ENCODE results near the gene SUCLG2.

Gene SUCLG2

DNA sequence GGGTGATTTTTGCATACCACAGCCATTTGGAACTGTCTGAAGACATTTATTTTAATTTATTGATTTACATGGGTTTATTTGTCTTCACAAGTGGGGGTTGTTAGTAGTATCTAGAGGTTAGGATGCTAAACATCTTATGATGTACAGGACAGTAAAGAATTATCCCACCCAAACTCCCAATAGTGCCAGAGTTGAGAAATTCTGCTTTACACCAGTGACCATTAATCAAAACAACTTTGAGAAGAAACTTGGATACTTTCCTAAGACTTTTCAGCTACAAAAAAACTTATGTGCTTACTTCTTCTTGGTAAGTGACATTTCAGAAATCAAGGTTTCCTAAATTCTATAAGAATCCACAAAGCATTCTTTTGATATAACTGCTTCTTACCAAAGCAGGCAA, 156.7 kb downstream of the SUCLG2 start:
- DNase-seq: no peak

DNA sequence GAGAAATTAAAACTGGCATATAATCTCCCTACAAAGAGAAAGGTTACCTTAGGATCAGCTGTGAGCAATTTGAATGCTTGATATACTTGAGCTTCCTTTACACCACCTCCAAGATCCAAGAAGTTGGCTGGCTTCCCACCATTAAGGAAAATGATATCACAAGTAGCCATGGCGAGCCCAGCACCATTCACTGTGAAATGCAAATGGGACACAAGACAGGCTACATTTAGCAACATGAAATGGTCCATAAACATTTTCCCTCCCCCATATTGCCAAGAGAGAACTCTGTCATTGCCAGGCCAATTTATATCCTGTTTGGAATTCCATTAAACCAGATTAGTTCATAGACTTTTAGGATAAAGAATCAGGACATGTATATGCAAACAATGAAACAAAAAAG, 158.7 kb downstream of the SUCLG2 start:
- DNase-seq: no peak

DNA sequence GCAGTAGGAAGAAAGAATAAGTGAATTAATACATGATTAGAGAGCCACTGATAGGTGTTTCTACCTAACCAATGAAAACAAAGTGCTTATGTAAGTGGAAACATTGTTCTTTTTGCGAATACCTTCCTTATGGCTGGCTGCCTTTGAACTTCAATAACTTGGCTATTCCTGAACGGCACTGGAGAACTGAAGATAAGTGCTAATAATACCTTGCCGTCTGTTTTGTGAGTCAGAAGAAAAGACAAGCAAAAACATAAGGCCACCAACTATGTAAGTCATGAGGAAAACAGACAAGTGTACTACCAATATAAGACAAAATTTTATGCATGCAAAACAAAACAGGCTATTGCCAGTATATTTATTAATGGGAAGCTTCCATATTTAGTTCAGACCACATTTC, 160.6 kb downstream of the SUCLG2 start:
- DNase-seq: no peak

DNA sequence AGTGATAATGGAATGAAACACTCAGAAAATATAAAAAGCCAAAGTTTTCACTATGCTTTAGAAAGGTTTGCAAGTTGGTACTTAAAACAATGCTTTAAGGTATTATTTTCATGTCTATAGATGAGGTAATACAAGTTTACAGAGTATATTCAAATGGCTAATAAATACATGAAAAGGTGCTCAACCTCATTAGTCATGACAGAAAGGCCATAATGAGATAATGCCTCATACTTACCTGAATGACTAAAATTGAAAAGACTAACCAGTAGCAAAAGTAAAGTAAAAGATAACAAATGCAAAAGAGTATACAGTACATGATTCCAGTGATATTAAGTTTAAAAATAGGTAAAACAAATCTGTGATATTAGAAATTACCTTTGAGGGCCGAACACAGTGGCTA, 163.8 kb downstream of the SUCLG2 start:
- no peak for DNase-seq

DNA sequence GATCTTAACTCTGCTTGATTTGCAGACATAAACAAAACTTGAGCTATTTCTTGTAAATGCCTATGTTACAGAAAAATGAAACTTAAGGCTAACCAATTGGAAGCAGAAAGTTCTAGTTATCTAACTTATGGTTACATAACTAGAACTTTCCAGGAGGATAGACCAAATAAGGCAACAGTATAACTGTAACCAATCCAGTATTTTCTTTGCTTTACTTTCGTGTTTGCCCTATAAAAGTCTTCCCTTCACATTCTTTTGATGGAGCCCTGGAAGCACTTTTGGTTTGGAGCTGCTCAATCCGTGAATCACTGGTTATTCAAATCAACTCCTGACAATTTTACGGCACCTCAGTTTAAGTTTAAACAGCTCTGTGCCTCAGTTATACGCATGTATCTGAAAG, 164.6 kb downstream of the SUCLG2 start:
- DNase-seq: no peak

DNA sequence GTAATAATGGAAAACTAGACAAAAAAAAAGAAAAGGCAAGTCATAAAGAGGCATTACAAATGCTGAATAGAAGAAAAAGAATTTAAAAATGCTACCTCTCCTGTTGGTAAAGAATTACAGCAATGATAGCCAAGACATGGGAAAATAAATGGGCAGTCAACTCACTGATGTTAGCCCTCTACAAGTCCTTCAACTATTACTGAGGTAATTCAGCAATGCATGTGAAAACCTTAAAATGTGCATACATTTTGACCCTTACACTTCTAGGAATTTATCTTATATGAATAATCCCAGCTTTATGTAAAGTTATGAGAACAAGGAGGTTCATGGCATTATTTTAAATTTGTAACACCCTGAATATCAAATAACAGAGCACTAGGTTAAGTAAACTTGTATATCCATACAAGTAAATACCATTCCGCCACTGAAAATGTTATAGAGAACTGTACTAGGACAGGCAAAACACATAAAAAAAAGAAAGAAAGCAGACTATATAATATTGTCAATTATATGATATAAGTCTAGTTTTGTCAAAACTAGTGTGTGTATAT, 166.8 kb downstream of the SUCLG2 start:
- no peak for DNase-seq

DNA sequence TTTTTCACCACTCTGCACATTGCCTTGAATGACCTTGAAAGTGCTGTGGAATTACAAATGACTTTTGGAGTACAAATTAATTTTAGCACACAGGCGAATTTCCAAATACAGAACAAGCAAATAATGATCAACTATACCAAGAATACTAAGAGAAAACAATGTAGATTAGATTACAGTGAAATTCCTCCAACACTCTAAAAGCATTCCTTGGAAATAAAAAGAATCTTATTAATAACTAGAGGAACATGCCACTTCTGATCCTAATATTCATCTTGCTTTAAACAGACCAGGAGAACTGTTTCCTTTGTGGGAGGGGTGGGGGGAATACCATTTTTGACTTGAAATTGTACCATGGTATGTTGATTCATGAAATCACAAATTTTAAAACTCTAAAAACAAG, 167.5 kb downstream of the SUCLG2 start:
- DNase-seq: no peak

DNA sequence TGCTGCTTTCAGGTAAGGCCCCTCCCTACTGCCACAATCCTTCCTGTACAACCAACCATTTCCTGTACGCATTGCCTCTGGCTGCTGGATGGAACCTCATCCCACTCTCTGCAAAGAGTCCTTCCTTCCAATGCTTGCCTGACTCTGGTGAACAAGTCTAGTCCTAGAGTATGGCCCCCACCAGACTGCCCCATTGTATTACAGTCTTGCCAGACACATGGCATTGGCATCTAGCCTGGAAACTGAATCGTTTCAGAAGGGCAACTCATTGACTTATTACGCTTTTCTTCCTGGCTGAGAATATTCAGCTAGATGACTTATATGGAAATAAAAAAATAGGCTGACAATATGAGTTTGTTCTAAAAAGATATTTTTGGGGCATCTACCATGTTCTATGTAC, 170.3 kb downstream of the SUCLG2 start:
- DNase-seq: no peak

DNA sequence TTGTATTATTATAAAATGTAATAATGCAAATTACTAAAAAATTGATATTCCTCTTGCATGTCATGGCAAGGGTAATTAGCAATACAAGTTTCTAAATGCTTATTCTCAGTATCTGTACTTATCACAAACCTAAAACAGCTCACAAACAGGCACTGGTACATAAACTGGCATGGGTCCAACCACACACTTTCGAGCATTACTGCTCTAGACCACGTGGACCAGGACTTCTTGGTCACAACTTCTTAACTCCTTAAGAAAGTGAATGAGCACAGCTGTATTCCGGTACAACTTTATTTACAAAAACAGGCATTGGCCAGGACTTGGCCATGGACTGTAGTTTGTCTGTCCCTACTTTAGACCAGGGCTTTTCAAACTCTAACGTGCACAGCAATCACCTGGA, 173.3 kb downstream of the SUCLG2 start:
- DNase-seq: no peak

DNA sequence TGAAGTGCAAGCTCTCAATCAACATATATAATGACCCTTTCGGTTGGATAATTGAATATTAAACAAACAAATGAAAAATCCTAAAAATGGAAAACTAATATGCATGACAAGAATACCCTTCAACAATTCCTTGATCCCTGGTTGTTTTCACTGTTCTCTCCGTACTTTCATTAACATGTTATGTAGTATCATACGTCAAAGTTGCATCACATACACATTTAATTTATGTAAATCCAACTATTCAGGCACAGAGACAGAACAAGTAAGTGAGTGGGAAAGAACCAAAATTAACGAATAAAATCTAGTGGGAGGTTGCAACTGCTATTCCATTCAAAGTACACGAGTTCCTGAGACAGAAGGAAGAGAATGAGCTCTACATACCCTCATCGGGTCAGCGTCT, 176.0 kb downstream of the SUCLG2 start:
- no peak for DNase-seq

DNA sequence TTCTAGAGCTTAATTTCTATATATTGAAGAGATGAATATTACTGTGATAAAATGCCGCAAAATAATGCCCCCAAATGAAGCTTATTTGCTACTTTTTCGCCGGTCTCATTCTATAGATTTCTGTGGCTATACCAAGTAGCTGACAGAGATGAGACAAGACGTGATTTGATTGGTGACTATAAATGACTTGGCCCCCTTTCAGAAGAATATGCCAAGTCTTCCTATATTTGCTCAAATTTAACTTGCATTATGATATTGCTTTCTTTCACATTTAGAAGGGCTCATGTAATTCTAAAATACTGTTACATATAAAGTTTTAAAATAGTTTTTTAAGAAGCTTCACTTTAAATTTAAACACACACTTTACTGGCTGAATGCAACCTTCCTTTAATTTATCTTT, 180.1 kb downstream of the SUCLG2 start:
- no peak for DNase-seq

DNA sequence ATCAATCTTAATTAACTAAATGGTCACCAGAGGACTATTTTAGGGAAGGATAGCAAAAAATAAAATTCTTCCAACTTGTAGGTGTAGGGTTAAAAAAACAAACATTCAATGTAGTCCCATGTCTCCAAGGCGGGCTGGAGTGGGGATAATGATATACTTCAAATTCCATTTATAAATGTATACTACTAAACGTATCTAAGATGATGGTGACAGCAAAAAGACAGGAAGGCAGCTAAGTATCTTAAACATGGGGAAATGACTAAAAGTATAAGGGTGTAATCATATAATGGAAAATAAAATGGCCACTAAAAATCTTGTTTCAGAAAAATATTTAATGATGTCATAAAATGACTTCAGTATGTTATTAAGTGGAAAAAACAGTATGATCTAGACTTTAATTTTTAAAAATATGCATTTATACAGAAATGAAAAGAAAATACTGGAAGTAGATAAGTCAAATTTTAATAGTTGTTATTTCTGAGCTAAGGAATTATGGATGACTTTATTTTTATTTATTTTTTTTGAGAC, 181.7 kb downstream of the SUCLG2 start:
- no peak for DNase-seq

DNA sequence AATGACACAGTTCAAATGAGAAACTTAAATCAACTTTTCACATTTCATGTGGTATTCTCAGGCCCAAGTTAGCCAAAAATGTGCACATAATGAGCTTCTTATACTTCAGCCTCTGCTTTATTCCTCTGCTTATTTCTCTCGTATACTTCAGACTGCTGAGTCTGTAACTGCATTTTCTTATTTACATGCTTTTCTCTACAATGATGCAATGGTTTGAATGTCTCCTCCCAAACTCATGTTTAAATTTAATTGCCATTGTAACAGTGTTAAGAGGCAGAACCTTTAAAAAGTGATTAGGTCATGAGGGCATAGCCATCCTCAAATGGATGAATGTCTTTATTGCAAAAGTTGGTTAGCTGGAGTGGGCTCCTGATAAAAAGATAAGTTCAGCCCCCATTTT, 184.2 kb downstream of the SUCLG2 start:
- DNase-seq: no peak

DNA sequence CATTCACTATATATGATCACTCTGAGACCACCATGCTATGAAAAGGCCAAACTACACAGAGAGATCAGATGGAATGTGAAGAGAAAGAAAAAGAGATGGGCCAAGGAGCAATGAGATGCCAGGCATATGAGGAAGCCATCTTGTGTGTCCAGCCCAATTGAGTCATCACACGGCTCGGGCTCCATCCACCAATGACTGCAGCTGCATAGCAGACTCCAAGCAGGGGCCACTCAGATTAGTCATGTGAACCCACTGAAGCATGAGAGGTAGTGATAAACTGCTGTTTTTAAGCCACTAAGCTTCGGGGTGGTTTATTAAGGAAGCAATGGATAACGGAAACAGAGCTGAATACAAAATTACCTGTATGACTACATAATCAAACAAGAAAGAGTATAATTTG, 185.9 kb downstream of the SUCLG2 start:
- DNase-seq: no peak

DNA sequence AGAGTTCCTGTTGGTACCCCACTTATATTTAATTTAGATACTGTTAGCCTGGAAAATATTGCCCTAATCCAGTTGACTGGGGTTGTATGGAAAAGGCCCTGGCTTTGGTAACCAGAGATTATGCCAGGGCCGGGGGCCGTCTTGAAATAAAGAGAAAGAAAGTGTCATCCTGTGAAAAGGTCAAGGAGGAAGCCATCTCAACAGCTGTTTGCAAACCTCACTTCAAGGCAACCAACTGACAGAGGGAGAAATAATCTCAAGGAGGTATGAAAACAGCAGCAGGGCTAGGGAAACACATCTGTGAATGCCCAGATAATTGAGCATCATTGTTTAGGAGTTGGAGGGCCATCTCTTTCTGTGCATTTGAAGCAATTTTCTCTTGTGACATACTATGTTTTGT, 190.8 kb downstream of the SUCLG2 start:
- no peak for DNase-seq

DNA sequence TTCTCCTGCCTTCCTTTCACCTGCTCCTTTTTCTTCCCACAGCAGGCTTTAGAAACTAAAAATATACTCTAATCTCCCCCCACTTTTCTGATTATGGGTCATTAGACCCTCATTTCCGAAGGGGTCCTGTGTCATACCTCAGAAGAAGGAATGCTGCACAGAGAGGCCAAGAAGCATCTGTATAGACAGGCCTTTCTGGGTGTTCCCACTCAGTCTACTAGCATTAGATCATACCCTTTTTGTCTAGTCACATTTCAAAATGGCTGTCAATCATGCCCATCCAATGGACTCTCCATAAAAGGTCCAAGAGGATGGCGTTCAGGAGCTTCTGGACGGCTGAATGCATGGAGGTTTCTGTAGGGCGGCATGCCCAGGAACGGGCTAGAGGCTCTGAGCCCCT, 192.2 kb downstream of the SUCLG2 start:
- no peak for DNase-seq

DNA sequence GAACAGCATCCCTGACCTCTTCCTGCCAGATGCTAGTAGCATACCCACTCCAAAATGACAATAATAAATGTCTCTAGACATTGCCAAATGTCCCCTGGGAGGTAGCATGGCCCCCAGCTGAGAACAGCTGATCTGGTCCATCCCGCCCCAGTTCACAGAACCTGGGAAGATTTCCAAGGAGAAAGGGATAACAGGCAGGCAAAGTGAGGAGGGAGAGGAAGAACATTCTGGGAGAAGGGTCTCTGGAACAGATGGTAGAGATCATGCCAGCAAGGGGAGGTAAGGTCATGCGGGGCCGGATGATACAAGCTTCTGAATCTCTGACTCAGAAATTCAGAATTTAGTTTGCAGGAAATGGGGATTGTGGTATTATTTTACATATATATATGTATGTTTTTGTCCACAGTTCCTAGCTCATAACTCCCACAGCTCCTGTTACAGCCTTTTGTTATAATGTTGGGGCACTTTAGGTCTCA, 192.7 kb downstream of the SUCLG2 start:
- no peak for DNase-seq

DNA sequence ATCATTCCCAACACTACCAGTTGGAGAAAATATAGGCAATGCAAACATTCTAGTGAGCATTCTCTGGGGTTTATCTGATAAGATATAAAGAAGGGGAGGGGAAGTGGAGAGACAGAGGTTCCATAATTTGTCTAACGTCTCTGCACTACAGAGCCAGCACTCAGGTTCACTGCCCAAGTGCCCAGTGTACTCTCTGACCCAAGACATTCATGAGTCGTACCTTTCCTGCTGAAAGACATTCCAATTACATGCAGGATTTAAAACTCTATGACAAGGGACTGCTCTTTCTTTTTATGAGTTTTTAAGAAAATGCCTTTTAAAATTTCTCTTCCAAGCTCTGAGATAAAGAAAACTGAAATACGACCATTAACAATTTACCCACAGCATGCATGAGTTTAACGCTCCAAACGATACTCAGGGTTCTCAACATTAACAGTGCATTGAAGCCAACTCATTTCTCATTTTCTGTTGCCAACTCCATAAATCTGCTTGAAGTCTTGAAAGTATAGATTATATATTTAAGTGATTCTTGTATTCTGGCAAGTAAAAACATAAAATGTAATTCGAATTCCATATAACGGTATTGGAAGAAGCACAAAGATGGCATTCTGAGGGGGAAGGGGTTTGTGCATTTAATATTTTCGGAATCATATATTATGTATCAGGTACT, 193.4 kb downstream of the SUCLG2 start:
- DNase-seq: no peak

DNA sequence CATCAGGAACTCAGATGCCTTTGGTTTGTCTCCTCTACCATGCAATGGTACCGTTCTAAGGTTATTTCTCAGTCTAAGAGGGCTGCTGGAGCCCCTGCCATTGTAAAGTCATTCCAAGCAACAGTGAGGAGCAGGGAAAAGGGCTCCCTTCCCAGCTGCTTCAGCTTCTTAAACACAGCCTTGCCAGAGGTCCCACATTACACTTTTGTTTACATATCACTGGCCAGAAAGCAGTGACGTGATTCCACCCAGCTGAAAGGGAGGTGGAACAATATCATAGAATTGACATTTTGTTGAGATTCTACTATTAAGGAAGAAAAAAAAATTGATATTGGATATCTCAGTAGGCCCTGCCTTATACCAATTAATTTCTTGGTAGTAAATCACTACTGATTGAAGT, 194.6 kb downstream of the SUCLG2 start:
- DNase-seq: no peak

DNA sequence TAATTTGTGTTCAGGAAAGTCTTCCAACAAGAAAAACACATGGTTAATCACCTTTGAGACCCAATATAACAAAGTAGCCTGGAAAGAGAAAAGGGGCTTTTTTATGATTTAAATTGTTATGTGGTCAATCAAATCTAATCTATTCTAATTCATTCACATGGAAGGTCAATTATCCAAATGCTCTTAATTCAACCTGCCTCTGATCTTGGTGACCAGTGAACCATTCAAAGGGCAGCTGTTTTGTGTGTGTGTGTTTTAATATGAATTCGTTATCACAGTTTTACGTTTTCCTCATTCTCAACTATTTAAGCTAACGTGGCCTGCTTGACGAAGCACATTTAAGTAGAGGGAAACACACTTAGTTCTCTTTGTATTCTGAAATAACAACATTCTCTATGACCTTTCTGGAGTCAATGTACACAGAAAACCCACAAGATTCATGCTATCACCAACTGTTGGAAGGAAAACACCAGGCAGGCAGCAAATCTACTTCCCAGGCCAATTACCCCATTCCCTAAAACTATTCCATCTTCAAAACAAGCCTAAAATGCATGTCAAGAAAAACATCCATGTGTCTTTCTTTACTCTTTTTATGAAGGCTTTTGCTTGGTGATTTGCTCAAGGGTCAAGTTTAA, 195.4 kb downstream of the SUCLG2 start:
- no peak for DNase-seq

DNA sequence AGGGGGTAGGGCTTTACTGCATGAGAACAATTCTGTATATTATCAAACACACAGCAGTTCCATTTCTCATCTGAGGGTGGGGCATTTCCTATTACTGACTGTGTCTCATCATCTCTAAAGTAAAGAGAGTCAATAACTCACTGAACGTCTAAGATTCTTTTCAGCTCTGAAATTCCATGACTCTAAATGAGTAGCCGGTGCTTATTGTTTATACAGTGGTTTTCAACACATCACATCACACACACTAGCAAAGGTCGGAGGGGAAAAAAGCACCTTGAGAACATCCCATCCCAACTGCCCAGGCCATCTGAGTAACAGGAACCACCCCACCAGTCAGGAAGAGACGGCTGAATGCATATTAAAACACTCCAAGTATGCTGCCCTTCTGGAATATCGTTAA, 196.0 kb downstream of the SUCLG2 start:
- DNase-seq: no peak

DNA sequence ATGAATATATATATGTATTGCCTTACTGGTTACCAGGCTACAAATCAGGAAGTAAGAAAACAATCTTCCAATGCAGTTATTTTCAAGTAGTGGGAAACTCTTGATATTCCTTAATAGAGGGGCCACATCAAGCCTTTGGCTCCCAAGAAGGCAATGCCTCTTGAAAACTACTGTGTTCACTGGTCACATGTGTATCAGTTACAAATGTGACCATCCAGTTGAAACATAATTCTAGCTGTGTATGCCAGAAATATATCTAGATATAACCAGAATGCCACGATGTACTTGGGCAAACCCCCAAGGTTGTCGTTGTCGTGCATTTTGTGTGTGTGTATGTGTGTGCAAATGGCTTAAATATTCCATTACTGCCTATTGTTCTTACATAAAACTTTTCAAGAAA, 200.8 kb downstream of the SUCLG2 start:
- no peak for DNase-seq

DNA sequence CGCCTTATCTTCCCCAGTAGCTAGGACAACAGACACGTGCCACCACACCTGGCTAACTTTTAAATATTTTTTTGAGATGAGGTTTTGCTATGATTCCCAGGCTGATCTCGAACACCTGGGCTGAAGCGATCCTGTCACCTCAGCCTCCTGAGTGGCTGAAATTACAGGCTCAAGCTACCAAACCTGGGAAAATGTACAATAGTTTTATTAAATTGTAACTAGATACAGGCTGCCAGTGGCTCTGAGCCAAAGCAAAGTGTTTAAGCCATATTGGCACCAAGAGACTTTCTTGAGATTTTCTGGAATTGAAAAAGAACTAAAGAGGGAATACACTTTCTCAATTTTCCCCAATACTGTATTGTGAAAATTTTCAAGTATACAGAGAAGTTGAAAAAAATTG, 204.3 kb downstream of the SUCLG2 start:
- no peak for DNase-seq

DNA sequence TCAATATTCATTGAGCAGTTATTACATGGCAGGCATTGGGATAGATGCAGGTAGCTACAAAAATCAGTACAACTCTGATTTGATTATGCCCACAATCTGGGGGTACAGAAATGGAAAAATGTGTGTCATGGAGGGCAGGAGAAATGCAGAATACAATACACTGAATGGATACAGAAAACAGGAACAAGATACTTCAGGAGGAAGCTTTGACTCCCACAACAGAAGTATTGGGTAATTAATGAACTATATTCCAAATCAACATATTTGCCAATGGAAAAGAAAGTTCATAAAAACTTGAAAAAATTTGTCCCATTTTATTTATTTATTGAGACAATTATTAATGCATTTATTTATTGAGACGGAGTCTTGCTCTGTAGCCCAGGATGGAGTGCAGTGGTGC, 207.0 kb downstream of the SUCLG2 start:
- no peak for DNase-seq

DNA sequence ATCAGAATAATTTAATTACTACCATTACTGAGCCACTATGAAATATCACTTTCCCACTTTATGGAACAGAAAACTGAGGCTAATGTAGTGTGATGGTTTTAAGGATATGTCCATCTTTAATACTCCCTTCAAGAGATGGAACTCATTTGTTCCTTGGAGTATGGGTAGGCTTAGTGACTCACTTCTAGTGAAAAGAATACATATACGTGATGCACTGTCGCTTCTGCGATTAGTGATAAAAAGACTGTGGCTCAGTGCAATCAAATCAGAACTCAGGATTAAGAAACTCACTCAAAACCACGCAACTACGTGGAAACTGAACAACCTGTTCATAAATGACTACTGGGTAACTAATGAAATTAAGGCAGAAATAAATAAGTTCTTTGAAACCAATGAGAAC, 216.6 kb downstream of the SUCLG2 start:
- no peak for DNase-seq
